IPS DF 6.9 (cell line): Measurements from ENCODE around the gene SEPTIN5.

Source experiments
- DNase-seq: peaks from one replicate; pipeline ENCODE4 v3.0.0-alpha.2; 2013; ENCODE audit warnings: low read depth, low spot score
- H3K27ac ChIP-seq: one replicate; pipeline ENCODE4 v1.5.1; 2013; ENCODE audit warnings: low read length, control low read depth
- H3K27me3 ChIP-seq: 2 replicates; pipeline ENCODE4 v1.6.1; 2013; ENCODE audit warnings: mild to moderate bottlenecking, low read length; ENCODE audit not compliant: control insufficient read depth, insufficient read depth
- H3K36me3 ChIP-seq: 2 replicates; pipeline ENCODE4 v1.6.1; 2013; ENCODE audit warnings: low read length; ENCODE audit not compliant: control insufficient read depth, insufficient read depth
- H3K4me1 ChIP-seq: 2 replicates; pipeline ENCODE4 v1.6.1; 2013; ENCODE audit warnings: low read length; ENCODE audit not compliant: control insufficient read depth, insufficient read depth
- H3K4me3 ChIP-seq: 2 replicates; pipeline ENCODE4 v1.5.1; 2013; ENCODE audit warnings: mild to moderate bottlenecking, low read length
- H3K9me3 ChIP-seq: 2 replicates; pipeline ENCODE4 v1.6.1; 2013; ENCODE audit warnings: low read length, inconsistent platforms; ENCODE audit not compliant: control insufficient read depth, insufficient read depth
- WGBS: extraction: QIAGEN DNeasy Blood & Tissue Kit; methylation state at CpG from one replicate; pipeline ENCODE4 v1.1.7; 2013; ENCODE audit warnings: mixed read lengths, missing lambda C conversion rate; ENCODE audit not compliant: insufficient read length, insufficient coverage; 5-methylcytosine and 5-hydroxymethylcytosine counted together

The SEPTIN5 gene

DNA sequence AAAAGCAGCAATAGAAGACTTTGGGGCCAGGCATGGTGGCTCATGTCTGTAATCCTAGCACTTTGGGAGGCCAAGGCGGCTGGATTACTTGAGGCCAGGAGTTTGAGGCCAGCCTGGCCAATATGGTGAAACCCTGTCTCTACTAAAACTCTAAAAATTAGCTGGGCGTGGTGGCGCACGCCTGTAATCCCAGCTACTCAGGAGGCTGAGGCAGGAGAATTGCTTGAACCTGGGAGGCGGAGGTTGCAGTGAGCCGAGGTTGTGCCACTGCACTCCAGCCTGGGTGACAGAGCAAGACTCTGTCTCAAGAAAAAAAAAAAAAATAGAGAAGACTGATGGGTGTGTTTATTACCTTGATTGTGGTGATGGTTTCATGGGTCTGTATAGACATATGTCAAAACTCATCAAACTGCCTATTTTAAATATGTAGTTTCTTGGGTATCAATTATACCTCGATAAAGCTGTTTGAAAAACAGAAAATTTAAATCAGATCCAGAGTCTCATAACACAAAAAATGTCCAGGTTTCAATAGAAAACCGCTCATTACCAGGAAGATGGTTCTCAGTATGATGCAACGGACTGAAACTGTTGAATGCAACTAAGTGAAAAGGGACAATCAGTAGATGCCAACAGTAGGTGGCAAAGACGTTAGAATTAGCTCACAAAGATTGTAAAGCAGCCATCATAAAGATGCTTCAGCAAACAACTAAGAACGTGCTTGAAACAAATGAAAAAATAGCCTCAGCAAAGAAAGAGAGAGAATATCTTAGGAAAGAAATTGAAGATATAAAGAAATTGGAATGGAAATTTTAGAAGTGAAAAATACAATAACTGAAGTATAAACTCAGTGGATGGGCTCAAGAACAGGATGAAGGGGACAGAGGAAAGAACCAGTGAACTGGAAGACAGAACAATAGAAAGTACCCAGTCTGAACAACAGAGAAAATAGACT, 33.1 kb upstream of the SEPTIN5 start:
- no peaks in the 10 kb centered on the region for H3K36me3 ChIP-seq
- no peak for DNase-seq

DNA sequence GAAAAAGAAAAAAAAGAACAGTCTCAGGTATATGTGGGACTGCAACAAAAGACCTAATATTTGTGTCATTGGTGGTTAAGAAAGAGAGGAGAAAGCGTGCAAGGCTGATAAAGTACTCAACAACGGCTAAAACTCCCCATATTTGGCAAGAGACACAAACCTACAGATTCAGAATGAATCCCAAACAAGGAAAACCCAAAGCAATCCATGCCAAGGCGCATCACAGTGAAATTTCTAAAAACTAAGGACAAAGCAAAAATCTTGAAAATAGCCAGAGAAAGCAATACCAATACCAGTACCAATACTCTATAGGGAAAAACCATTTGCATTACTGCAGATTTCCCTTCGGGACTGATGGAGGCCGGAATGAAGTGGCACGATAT, 32.4 kb upstream of the SEPTIN5 start:
- H3K36me3 ChIP-seq, result no peaks in the 10 kb centered on the region
- no peaks in the 10 kb centered on the region for H3K9me3 ChIP-seq
- H3K4me3 ChIP-seq, result no peak overlapping the region
- no CpG with 5 or more reads among the region's 6 CpGs for WGBS
- DNase-seq, result no peak
- H3K27ac ChIP-seq, result no peak overlapping the region
- peaks cover 4% of the 10 kb centered on the region for H3K4me1 ChIP-seq
- no peaks in the 10 kb centered on the region for H3K27me3 ChIP-seq

More for the DNA sequence above, 33.1 kb upstream of the SEPTIN5 start:
- Histone ChIP-seq H3K27ac (no peak overlapping the region), H3K9me3 (no peaks in the 10 kb centered on the region), H3K4me1 (peaks cover 4% of the 10 kb centered on the region), H3K4me3 (no peak overlapping the region), H3K27me3 (no peaks in the 10 kb centered on the region)
- no CpG with 5 or more reads among the region's 11 CpGs for WGBS

DNA sequence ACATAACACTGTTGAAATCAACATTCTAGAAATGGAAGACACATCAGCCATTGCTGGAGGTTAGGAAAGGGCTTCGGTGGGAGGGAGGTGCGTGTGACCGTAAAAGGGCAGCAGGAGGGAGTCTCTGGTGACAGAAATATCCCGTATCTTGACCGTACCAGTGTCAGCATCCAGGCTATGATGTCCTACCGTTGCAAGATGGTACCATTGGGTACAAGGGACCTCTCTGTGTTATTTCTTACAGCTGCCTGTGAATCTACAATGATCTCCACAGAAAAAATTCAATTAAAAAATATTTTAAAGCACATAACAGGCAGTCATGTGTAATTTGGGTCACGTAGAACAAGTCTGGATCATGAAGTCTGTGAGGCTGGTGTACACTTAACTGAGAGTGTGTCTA, 27.4 kb upstream of the SEPTIN5 start:
- WGBS, result no CpG with 5 or more reads among the region's 7 CpGs
- no peaks in the 10 kb centered on the region for H3K27me3 ChIP-seq
- peaks cover 6% of the 10 kb centered on the region; the same call in 1 of the 2 replicates for H3K4me1 ChIP-seq
- DNase-seq, result no peak
- no peaks in the 10 kb centered on the region for H3K36me3 ChIP-seq
- H3K9me3 ChIP-seq, result no peaks in the 10 kb centered on the region
- H3K4me3 ChIP-seq, result no peak overlapping the region
- no peak overlapping the region for H3K27ac ChIP-seq

DNA sequence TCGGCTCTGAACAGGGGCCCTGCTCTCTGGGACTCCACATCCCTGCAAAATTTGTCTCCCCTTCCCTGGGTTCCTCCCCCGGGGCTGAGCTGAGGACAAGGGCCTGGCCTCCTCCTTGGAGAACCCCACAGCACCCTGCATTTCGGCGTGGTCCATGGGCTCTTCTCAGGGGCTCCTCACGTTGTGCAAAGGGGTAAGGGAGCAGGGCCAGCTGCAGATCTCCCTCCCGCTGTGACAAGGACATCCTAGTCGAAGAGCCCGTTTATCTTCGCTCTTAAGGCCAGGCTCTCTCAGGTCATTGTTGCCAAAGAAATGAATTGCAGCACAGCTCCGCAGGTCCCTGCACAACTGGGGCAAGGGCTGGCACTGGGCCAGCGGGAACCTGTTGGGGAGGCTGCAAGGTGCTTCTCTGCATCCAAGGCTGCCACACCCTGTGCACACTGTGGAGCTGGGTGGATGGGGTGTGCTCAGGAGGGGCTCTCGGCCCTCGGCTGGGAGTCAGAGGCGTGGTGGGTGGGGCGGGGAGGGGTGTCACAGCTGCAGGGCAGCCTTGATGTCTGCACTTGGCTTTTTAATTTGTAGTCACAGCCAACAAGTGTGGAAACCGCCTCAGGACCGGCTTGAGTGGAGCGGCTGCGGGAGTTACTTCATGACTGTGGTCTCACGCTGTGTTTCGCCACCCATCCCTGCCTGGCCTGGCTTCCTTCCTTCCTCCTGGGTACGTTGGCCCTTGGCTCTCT, 26.6 kb upstream of the SEPTIN5 start:
- H3K27ac ChIP-seq, result no peak overlapping the region
- H3K9me3 ChIP-seq, result no peaks in the 10 kb centered on the region
- H3K4me1 ChIP-seq, result peaks cover 6% of the 10 kb centered on the region; the same call in 1 of the 2 replicates
- no peak for DNase-seq
- no peaks in the 10 kb centered on the region for H3K27me3 ChIP-seq
- H3K4me3 ChIP-seq, result no peak overlapping the region
- WGBS, result no CpG with 5 or more reads among the region's 22 CpGs
- no peaks in the 10 kb centered on the region for H3K36me3 ChIP-seq

DNA sequence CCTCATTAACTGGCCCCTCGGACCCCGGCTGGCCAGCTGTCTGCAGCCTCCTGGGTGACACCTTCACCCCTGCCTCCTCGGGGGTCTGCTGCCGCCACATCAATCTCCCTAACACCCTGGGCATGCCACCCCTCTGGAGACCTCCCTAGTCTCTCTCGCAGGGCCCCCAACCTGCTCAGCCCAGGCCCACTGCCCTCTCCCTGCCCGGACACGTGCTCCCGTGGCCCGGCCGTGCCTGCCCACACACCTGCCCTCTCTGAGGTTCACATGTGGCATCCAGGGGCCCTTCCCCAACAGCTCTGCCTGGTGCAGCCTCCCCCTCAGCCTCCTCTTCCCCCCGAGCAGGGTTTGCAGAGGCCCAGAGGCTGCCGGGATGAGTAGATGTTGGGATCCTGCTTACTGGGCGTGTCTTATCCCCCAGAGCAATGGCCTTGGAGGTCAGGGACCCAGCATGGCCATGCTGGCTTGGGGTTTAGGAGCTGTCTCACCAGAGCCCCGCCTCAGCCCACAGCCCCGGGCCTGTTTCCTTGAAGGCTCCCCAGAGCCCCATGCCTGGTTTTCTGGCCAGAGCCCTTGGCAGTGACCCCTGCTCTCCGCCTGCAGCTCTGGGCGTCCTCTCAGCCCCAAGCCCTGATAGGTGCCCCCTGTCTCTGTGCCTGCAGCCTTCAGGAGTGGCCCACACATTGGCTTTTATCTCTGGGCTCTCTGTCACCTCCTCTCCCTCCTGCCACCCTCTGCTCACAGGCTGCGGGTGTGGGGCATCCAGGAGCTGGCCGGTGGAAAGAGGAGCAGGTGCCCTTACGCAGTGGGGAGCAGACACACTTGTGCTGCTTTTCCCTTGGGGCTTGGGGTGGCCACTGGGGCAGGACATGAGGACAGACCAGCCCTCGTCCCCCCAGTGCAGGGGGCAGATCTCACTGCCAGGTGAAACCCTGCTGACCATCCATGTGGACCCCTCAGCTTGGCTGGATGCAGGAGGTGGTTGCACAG, 25.7 kb upstream of the SEPTIN5 start:
- Histone ChIP-seq H3K27ac (no peak overlapping the region), H3K27me3 (no peaks in the 10 kb centered on the region), H3K9me3 (no peaks in the 10 kb centered on the region), H3K4me1 (peaks cover 6% of the 10 kb centered on the region; the same call in 1 of the 2 replicates), H3K36me3 (no peaks in the 10 kb centered on the region), H3K4me3 (no peak overlapping the region)
- DNase-seq, result no peak
- WGBS, result no CpG with 5 or more reads among the region's 21 CpGs

DNA sequence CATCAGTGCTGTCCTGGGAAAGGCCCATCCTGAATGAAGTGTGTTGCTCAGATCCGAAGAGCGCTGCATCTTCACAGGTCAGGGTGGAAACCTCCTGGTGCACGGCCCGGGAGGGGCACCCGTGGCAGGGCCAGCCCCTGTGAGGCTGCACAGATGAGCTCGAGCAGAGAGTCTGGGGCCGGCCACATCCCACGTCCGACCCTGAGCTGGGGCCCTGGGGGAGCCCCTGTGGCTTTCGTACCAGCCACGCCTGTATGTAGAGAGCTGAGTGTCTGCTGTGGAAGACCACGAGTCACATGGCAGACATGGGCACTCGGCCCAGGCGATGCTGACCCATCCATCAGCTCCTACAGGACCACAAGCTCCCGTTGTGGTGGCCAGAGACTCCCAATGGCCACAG, 24.9 kb upstream of the SEPTIN5 start:
- Histone ChIP-seq H3K27ac (no peak overlapping the region), H3K9me3 (no peaks in the 10 kb centered on the region), H3K4me1 (peaks cover 6% of the 10 kb centered on the region; the same call in 1 of the 2 replicates), H3K36me3 (no peaks in the 10 kb centered on the region), H3K4me3 (no peak overlapping the region), H3K27me3 (no peaks in the 10 kb centered on the region)
- no peak for DNase-seq
- no CpG with 5 or more reads among the region's 15 CpGs for WGBS

DNA sequence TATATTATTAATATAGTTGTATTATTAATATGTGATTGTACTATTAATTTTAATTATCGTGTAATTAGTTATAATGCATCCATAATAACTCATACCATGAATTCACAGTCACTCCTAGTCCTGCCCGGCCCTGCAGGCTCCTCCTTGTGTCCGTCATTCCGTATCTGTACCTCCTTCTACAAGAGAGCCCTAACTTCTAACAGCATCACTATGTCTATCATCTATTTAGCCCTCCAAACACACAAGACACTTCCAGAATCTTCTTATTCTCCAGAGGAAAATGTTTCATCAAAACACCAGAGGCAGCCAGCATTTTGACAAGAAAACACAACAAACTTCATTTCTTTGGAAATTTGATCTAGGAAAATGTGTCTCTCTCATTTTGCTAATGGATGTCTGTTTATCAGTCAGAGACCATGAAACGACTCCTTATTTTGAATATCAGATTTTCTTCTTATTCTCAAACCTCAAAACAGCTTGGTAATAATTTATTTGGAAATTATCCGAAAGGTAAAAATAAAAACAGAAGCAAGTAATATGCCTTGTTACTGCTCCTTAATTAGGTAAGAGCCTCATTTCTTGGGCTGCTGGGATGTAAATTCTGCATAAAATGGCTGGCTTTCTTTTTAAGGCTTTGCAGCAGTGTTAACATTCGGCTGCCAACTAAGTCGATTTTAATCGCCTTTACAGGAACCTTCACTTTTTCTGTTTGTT, 23.1 kb upstream of the SEPTIN5 start:
- DNase-seq, result no peak
- 80% methylated on average over 1 of the region's 9 CpGs for WGBS
- no peak overlapping the region for H3K27ac ChIP-seq

DNA sequence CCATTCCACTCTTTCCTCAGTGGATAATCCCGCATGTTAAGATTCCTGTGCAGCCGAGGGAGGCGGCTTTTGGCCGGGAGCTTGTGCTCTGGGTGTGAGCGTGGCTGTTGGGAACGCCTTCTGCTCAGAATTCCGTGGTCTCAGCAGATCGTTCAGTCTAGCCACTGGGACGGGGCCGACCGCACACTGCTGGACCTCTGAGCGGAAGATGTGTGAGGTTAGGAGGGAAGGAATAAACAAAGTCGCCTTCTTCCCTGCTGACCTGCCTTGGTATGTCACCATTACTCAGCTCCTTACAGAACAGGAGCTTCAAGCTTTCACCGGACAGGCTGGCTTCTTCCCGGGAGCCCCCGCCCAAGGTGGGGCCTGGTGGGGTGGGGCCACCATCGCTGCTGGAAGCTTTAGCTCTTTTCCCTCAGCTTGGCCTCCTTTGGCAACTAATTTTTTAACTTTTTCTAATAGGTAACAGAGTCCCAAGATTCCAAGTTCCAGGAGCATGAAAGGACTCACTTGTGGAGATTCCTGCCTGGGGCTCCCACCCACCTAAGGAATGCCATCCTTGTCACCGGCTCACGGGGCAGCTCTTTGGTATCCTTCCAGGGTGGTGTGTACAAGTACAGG, 22.5 kb upstream of the SEPTIN5 start:
- no peak overlapping the region for H3K27ac ChIP-seq
- DNase-seq, result no peak
- H3K9me3 ChIP-seq, result no peaks in the 10 kb centered on the region
- H3K4me3 ChIP-seq, result no peak overlapping the region
- no CpG with 5 or more reads among the region's 19 CpGs for WGBS
- H3K36me3 ChIP-seq, result no peaks in the 10 kb centered on the region
- H3K4me1 ChIP-seq, result peaks cover 8% of the 10 kb centered on the region; the same call in 1 of the 2 replicates
- H3K27me3 ChIP-seq, result no peaks in the 10 kb centered on the region

More for the DNA sequence above, 23.1 kb upstream of the SEPTIN5 start:
- no peaks in the 10 kb centered on the region for H3K27me3 ChIP-seq
- peaks cover 8% of the 10 kb centered on the region; the same call in 1 of the 2 replicates for H3K4me1 ChIP-seq
- H3K36me3 ChIP-seq, result no peaks in the 10 kb centered on the region
- H3K9me3 ChIP-seq, result no peaks in the 10 kb centered on the region
- H3K4me3 ChIP-seq, result no peak overlapping the region

DNA sequence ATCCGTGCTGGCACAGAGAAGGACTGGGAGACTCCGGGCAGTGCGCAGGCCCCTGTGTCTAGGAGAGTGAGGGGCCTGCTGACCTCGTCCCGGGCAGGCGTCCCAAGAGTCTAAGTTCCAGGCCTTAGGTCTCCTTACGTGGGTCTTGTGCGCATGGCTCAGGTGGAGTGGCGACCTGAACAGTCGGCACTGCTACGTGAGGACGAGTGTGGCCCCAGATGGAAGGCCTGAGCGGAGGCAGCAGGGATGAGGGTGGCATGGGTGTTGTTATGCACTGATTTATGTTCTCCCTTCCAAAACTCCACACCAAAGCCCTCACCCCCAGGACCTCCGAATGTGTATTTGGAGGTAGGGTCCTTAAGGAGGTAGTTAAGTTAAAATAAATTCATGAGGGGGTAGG, 20.7 kb upstream of the SEPTIN5 start:
- Histone ChIP-seq H3K27me3 (no peaks in the 10 kb centered on the region), H3K4me1 (0 out of 2 replicates have a peak, but pooled peaks cover 1% of the 10 kb centered on the region), H3K27ac (no peak overlapping the region), H3K9me3 (no peaks in the 10 kb centered on the region), H3K4me3 (no peak overlapping the region), H3K36me3 (no peaks in the 10 kb centered on the region)
- no CpG with 5 or more reads among the region's 14 CpGs for WGBS
- DNase-seq, result no peak
